WERI-Rb-1 (cell line): ENCODE measurements around the gene CLASRP.

ENCODE experiments used
- DNase-seq: peaks from one replicate; pipeline ENCODE4 v3.0.0-alpha.2; 2020
- H3K27ac ChIP-seq: fragments of 250-450 bp; sonication (Bioruptor Pico); 2 replicates; pipeline ENCODE4 v1.5.1; 2020; ENCODE audit warnings: mild to moderate bottlenecking, moderate library complexity
- H3K27me3 ChIP-seq: fragments of 250-450 bp; sonication (Bioruptor Pico); 2 replicates; pipeline ENCODE4 v1.5.1; 2021; ENCODE audit warnings: mild to moderate bottlenecking, low read depth, moderate library complexity; ENCODE audit not compliant: insufficient read depth, severe bottlenecking
- H3K36me3 ChIP-seq: fragments of 250-450 bp; sonication (Bioruptor Pico); 2 replicates; pipeline ENCODE4 v1.5.1; 2020; ENCODE audit warnings: mild to moderate bottlenecking, moderate library complexity
- H3K4me3 ChIP-seq: 2 replicates; pipeline ENCODE4 v1.5.1; 2011; ENCODE audit warnings: low read depth, mild to moderate bottlenecking, control low read depth, low read length
- H3K9me3 ChIP-seq: fragments of 250-450 bp; sonication (Bioruptor Pico); 2 replicates; pipeline ENCODE4 v1.5.1; 2021; ENCODE audit warnings: mild to moderate bottlenecking, moderate library complexity; ENCODE audit not compliant: severe bottlenecking
- TF ChIP-seq, protein P1 (sequence below): IDR thresholded peaks from 2 replicates; pipeline ENCODE4 v1.5.1; 2011; ENCODE audit warnings: low read depth, mild to moderate bottlenecking, control low read depth, inconsistent platforms, low read length

Gene CLASRP, protein sequence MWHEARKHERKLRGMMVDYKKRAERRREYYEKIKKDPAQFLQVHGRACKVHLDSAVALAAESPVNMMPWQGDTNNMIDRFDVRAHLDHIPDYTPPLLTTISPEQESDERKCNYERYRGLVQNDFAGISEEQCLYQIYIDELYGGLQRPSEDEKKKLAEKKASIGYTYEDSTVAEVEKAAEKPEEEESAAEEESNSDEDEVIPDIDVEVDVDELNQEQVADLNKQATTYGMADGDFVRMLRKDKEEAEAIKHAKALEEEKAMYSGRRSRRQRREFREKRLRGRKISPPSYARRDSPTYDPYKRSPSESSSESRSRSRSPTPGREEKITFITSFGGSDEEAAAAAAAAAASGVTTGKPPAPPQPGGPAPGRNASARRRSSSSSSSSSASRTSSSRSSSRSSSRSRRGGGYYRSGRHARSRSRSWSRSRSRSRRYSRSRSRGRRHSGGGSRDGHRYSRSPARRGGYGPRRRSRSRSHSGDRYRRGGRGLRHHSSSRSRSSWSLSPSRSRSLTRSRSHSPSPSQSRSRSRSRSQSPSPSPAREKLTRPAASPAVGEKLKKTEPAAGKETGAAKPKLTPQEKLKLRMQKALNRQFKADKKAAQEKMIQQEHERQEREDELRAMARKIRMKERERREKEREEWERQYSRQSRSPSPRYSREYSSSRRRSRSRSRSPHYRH

DNA sequence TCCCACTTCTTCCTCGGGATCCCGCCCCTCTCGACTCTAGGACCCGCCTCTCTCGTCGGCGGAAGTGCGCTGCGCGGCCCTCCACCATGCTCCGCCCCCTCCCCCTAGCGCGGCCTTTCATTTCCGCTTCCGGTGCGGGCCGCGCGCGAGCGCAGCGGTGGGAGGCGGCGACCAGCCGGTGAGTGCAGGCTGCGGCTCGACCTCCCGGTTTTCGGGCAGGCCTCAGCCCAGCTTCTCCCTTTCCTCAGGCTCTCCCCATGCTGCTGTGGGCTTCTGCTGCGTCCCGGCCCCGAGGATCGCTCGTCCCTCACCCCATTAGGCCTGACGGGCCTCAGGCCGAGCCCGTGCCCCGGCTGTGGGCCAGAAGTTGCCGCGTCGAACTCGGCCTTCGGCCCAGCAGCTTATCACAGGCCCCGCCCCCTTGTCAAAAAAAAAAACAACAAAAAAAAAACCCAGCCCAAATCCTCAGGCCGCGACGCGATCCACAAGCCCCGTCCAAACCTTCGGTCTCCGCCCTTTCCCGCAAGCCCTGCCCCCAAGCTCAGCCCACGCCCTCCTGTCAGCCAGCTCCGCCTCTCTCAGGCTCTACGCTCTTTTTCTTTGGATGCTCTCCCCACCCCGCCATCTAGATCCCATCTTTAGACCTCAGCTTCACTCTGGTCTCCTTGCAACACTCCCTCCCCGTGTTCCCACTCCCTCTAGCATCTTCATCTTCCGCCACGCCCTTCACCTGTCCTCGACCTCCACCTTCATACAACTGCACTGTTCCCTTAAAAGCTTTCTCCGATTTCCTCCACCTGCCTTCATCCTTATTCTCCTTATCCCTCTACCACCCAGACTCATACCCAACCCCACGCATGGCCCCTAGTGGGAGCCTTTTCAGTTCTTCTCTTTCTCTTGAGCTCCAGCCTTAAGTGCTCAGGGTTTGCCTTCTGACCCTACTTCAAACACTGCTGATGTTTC lies at the start of gene CLASRP:
Gene CLASRP, plus strand, starts transcription at position 115 of the 963 bp plus-strand sequence. CDS start 1,168 bp downstream, outside the sequence.
- Histone ChIP-seq H3K36me3 (peaks cover 46% of the 10 kb centered on the region), H3K4me3 (peak within 1 kb of the TSS; percentile 95), H3K9me3 (no peaks in the 10 kb centered on the region), H3K27me3 (no peaks in the 10 kb centered on the region), H3K27ac (peak within 1 kb of the TSS; percentile 95)
- peak; percentile 90 for DNase-seq
- TF ChIP-seq, protein P1, sequence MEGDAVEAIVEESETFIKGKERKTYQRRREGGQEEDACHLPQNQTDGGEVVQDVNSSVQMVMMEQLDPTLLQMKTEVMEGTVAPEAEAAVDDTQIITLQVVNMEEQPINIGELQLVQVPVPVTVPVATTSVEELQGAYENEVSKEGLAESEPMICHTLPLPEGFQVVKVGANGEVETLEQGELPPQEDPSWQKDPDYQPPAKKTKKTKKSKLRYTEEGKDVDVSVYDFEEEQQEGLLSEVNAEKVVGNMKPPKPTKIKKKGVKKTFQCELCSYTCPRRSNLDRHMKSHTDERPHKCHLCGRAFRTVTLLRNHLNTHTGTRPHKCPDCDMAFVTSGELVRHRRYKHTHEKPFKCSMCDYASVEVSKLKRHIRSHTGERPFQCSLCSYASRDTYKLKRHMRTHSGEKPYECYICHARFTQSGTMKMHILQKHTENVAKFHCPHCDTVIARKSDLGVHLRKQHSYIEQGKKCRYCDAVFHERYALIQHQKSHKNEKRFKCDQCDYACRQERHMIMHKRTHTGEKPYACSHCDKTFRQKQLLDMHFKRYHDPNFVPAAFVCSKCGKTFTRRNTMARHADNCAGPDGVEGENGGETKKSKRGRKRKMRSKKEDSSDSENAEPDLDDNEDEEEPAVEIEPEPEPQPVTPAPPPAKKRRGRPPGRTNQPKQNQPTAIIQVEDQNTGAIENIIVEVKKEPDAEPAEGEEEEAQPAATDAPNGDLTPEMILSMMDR, result no peak

DNA sequence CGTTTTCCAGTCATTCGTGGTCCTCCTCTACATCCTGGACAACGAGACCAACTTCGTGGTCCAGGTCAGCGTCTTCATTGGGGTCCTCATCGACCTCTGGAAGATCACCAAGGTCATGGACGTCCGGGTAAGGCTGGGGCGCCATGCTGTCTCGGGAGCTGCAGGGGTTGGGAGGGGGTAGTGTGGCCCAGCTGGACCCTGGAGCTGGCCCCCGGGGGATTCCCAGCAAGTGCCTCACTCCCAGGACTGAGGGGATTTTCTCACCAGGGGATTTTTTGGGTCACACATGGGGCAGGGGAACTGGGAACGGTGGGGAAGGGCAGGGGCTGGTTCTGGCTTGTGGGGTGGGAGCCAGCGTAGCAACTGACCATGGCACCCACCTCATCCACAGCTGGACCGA lies 48.4 kb upstream of the CLASRP start:
- Histone ChIP-seq H3K4me3 (no peak overlapping the region), H3K27ac (no peak overlapping the region), H3K36me3 (peaks cover 28% of the 10 kb centered on the region), H3K27me3 (no peaks in the 10 kb centered on the region), H3K9me3 (no peaks in the 10 kb centered on the region)
- DNase-seq, result no peak
- TF ChIP-seq, protein P1, result no peak

DNA sequence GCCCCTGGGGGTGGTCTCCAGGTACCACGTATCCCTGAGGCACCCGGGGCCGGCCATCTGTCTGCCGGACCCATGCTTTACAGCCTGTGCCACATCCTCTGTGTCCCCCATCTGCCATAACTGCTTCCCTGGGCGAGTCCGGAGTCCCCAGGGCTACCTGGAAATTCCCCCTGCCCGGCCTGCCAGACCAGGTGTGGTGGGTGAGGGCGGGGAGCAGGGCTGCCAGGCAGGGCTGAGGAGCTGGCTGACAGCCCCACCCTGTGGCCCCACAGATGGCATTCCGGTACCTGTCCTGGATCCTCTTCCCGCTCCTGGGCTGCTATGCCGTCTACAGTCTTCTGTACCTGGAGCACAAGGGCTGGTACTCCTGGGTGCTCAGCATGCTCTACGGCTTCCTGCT lies 47.9 kb upstream of the CLASRP start:
- no peak overlapping the region for H3K27ac ChIP-seq
- no peak for DNase-seq
- H3K36me3 ChIP-seq, result peaks cover 28% of the 10 kb centered on the region
- no peak overlapping the region for H3K4me3 ChIP-seq
- H3K27me3 ChIP-seq, result no peaks in the 10 kb centered on the region
- no peaks in the 10 kb centered on the region for H3K9me3 ChIP-seq
- TF ChIP-seq, protein P1, result no peak

DNA sequence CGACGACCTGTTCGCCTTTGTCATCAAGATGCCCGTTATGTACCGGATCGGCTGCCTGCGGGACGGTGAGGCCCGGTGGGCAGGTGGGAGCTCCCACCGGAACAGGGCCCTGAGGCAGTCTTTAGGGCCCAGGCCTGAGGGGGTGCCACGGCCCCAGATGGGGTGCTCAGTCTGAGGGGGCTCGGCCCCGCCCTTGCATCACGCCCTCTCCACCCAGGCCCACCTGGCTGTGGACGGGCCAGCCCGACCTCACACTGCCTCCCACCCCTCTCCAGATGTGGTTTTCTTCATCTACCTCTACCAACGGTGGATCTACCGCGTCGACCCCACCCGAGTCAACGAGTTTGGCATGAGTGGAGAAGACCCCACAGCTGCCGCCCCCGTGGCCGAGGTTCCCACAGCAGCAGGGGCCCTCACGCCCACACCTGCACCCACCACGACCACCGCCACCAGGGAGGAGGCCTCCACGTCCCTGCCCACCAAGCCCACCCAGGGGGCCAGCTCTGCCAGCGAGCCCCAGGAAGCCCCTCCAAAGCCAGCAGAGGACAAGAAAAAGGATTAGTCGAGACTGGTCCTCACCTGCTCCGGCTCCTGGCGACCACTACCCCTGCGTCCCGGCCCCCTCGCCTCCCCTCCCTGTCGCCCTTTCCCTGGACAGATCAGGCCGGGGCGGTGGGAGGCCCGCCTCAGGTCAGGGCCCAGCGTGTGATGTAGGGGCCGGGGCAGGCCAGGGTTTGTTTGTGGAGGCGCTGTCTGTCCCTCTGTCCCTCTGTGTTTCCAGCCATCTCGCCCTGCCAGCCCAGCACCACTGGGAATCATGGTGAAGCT lies 46.3 kb upstream of the CLASRP start:
- Histone ChIP-seq H3K36me3 (peaks cover 28% of the 10 kb centered on the region), H3K27ac (no peak overlapping the region)
- TF ChIP-seq, protein P1, result no peak

DNA sequence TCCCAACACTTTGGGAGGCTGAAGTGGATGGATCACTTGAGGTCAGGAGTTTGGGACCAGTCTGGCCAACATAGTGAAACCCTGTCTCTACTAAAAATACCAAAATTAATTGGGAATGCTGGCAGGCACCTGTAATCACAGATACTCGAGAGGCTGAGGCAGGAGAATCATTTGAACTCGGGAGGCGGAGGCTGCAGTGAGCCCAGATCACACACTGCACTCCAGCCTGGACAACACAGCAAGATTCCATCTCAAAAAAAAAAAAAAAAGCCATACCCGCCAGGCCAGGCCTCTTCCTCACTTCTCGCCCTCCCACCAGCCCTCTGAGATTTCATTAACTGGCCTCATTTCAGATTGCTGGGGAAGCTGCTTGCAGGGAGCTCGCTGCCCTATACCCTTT lies 45.3 kb upstream of the CLASRP start:
- Histone ChIP-seq H3K27ac (no peak overlapping the region), H3K36me3 (peaks cover 25% of the 10 kb centered on the region)
- TF ChIP-seq, protein P1, result no peak

More for the DNA sequence above, 46.3 kb upstream of the CLASRP start:
- no peaks in the 10 kb centered on the region for H3K9me3 ChIP-seq
- H3K27me3 ChIP-seq, result no peaks in the 10 kb centered on the region
- DNase-seq, result no peak
- no peak overlapping the region for H3K4me3 ChIP-seq

More for the DNA sequence above, 45.3 kb upstream of the CLASRP start:
- Histone ChIP-seq H3K4me3 (no peak overlapping the region), H3K27me3 (no peaks in the 10 kb centered on the region), H3K9me3 (no peaks in the 10 kb centered on the region)
- DNase-seq, result no peak
